Measurements from ENCODE around the gene SKIC8.

GRCh38 chr15:78322724-78323521 is 23.5 kb upstream of the SKIC8 start:
- TF ChIP-seq, protein P1, sequence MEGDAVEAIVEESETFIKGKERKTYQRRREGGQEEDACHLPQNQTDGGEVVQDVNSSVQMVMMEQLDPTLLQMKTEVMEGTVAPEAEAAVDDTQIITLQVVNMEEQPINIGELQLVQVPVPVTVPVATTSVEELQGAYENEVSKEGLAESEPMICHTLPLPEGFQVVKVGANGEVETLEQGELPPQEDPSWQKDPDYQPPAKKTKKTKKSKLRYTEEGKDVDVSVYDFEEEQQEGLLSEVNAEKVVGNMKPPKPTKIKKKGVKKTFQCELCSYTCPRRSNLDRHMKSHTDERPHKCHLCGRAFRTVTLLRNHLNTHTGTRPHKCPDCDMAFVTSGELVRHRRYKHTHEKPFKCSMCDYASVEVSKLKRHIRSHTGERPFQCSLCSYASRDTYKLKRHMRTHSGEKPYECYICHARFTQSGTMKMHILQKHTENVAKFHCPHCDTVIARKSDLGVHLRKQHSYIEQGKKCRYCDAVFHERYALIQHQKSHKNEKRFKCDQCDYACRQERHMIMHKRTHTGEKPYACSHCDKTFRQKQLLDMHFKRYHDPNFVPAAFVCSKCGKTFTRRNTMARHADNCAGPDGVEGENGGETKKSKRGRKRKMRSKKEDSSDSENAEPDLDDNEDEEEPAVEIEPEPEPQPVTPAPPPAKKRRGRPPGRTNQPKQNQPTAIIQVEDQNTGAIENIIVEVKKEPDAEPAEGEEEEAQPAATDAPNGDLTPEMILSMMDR (IDR thresholded peaks at IDR 0.05): no peak
- TF ChIP-seq POLR2AphosphoS5 (IDR thresholded peaks at IDR 0.05; ENCODE audit: insufficient read depth in 1 of 2, low read depth in 1 of 2) (no peak), POLR2A (IDR thresholded peaks at IDR 0.05) (no peak)
